Fibroblast of skin of abdomen (primary cell): ENCODE measurements around the gene TMSB10.
"Not testable (repeated sequence)": the region's sequence is repeated elsewhere in the genome, so short reads cannot be mapped to it uniquely, and the experiment has no call there.

Experiments used
- DNase-seq: peaks from one replicate; pipeline ENCODE4 v3.0.0-alpha.2; 2013

Gene TMSB10

GRCh38 chr2:84904717-84905174 lies 710 bp upstream of the TMSB10 start:
- DNase-seq: peak; percentile 68

- DNase-seq: no peak
Observed at GRCh38 chr2:84906108-84906899, 848 bp downstream of the TMSB10 start.

- peak; percentile 88 for DNase-seq
Observed at GRCh38 chr2:84906900-84907714, 1.7 kb downstream of the TMSB10 start.

DNA sequence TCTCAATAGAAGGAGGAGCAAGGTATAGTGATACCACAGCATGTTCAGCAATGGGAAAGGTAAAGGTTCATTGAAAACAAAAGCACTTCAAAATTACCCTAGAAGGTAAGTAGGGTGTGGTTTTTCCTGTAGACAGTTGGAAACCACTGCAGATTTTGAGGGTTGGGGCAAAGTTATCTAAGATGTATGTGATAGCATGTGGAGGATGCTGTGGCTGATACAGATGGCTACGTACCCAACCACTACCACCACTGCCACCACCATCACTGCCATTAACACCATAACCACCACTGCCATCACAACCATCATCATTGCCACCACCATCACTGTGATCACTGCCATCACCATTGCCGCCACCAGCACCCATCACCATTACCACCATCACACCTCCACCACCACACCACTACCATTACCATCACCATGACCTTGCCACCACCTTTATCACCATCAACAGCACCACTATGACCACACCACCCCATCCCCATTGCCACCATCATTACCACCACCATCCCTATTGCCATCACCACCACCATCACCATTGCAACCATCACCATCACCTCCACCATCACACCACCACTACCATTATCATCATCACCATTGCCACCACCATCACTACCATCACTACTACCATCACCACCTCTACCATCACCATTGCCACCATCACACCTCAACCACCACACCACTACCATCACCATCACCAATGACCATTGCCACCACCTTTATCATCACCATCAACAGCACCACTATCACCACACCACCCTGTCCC lies 3.7 kb downstream of the TMSB10 start:
- DNase-seq: no peak

DNA sequence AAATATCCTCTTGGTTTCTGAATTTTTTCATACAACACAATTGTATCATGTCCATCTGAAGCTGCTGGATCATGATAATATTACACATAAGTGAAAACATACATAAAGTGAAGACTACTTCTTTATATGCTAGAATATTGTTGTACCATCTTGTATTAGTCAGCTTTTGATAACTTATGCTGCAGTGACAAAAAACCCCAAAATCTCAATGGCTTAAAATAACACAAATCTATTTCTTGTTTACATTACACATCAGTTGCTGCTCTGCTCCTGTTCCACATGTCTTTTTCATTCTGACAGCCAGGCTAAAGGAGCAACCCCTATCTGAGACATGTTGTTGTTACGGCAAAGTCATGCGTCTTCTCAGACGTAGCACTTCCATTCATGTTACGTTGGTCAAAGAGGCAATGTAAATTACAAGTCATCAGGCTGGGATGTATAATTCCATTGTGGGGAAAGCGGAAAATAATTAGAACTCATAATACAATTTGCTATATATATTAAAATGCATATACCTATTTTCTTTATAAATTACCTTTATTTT lies 5.8 kb downstream of the TMSB10 start:
- DNase-seq: no peak

- no peak for DNase-seq
Observed at GRCh38 chr2:84912984-84913383, 7.5 kb downstream of the TMSB10 start.

GRCh38 chr2:84914334-84914733 lies 8.9 kb downstream of the TMSB10 start:
- DNase-seq: no peak

DNA sequence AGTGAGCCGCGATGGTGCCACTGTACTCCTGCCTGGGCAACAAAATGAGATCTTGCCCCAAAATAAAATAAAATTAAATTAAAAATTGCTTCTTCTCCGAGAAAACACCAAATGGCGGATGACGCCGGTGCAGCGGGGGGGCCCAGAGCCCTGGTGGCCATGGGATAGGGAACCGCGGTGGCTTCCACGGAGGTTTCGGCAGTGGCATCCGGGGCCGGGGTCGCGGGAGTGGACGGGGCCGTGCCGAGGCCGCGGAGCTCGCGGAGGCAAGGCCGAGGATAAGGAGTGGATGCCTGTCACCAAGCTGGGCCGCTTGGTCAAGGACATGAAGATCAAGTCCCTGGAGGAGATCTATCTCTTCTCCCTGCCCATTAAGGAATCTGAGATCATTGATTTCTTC lies 10.2 kb downstream of the TMSB10 start:
- not testable (repeated sequence) for DNase-seq

GRCh38 chr2:84917821-84918220 lies 12.4 kb downstream of the TMSB10 start:
- not testable (repeated sequence) for DNase-seq

DNA sequence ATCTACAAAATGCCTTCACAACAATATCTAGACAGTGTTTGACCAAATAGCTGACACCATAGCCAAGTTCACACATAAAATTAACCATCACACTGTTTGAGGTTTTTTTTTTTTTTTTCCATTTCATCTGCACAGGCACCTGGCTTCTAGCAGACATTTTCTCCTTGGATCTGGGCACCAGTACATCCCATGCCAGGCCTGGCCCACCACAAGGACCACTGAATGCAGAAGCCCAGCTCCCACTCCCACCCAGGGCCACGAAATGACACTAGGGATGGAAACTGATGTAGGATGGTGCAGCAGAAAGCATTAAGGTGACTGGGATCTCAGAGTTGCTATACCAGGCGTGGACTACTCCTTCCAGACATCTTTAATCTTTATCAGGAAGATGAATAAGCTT lies 13.0 kb downstream of the TMSB10 start:
- no peak for DNase-seq

DNA sequence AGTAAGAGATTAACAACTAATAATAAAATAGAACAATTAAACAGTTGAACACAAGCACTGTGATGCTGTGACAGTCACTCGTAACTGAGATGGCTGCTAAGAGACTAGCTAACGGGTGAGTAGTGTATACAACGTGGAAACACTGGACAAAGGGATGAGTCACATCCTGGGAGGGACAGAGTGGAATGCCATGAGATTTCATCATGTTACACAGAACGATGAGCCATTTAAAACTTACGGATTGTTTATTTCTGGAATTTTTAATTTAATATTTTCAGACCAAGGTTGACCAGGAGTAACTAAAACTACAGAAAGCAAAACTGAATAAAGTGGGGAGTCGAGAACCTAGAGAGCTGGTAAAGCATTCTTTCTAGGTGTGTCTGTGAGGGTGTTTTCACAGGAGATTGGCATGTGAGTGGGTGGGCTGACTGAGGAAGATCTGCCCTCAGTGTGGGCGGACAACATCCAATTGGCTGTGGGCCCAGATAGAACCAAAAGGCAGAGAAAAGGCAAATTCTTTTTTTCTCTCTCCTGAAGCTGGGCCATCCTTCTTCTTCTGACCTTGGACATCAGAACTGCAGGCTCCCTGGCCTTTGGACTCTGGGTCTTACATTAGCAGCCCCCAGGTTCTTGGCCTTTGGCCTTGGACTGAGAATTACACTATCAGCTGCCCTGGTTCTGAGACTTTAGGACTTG lies 14.6 kb downstream of the TMSB10 start:
- peak; percentile 97 for DNase-seq

GRCh38 chr2:84923009-84923408 lies 17.6 kb downstream of the TMSB10 start:
- no peak for DNase-seq

DNA sequence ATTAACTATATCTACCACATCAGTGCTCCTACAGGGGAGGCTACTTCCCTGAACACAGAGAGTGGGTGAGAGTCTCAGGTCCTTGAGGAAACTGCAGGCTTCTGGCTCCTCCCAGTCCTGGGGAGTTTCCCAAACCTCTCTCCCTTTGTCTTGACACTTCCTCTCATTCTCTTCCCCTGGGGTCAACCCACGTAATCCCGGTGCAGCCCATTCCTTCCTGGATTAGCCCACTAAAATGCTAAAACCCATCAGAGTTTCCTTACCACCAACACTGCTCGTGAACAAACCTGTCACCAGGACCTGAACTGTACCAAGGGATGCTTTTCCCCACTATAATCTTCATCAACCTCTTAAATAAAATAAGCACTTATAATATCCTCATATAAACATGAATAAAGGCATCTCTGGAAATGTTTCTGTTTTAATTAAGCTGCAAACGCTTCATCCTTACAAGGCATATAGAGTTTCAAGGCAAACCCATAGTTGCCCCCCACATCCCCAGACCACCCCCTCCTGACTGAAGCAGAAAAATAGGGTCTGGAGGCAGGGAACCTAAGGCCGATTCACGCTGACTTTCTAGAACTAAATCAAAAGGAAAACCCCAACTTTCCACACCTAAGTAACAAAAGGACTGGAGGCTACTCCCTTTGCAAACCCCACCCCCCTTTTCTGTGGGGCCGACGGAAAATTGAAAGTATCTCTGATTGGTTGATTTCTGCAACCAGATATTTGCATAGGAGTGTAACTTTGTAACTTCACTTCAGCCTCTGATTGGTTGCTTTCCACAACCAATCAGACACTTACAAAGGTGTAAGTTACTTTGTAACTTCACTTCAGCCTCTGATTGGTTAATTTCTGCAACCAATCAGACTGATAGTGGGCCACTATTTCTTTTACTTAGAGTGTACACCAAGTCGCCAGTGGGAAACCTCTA lies 19.0 kb downstream of the TMSB10 start:
- peak; percentile 71 for DNase-seq

DNA sequence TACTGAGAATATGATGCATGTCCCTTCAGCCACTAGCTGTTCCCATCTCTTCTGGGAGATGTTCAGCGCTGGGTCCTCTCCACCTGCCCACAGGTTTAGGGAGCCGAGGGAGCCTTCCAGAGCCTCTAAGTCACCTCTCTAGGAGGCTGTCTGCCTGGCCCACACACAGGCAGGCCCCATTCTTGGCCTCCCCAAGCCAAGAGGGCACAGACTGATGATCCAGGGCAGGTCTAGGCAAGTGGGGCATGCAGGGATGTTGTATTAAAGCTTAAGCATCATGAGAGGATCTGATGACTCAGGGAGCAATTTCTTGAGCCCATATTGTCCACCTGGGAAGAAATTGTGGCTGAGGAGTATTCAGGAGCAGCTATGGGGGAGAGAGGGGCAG lies 19.9 kb downstream of the TMSB10 start:
- no peak for DNase-seq

- peak; percentile 89 for DNase-seq
Observed at GRCh38 chr2:84925724-84926376, 20.4 kb downstream of the TMSB10 start.

DNA sequence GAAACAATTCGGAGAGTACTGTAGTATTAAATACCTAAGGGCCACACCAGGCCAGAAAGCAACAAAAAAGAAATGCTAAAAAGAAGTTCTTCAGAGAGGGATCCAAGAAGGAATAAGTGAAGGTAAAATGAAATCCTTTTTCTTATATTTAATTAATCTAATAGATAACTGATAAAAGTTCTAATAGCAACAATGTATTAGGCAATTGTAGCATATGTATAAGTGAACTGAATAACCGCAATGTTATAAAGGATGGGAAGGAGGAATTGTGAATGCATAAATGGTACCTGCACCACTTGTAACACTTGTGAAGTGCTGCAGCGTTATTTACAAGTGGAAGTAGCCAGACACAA lies 21.8 kb downstream of the TMSB10 start:
- DNase-seq: no peak

- DNase-seq: no peak
Observed at GRCh38 chr2:84931384-84931821, 25.9 kb downstream of the TMSB10 start.

DNA sequence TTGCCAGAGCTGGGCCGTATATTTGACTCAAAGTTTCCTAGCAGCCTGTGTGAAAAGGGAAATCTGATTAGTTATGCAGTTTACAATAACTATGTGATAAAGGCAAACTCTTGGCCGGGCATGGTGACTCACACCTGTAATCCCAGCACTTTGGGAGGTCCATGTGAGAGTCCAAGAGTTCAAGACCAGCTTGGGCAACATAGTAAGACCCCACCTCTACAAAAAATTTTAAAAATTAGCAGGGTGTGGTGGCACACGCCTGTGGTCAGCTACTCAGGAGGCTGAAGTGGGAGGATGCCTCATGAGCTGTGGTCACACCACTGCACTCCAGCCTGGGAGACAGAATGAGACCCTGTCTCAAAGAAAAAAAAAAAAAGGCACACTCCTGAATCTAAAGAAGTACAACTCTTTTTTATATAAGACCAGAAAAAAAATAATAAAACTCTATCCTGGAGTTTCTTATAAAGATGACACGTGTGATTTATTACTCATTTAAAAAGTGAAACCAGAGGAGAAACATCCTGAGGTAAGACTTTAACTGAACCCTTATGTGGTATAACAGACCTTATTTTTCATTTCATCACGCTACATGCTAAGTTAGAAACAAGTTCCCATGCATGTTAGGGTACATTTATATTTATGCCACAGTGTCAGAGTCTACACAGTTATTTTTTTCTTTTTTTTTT lies 32.9 kb downstream of the TMSB10 start:
- DNase-seq: peak; percentile 62

DNA sequence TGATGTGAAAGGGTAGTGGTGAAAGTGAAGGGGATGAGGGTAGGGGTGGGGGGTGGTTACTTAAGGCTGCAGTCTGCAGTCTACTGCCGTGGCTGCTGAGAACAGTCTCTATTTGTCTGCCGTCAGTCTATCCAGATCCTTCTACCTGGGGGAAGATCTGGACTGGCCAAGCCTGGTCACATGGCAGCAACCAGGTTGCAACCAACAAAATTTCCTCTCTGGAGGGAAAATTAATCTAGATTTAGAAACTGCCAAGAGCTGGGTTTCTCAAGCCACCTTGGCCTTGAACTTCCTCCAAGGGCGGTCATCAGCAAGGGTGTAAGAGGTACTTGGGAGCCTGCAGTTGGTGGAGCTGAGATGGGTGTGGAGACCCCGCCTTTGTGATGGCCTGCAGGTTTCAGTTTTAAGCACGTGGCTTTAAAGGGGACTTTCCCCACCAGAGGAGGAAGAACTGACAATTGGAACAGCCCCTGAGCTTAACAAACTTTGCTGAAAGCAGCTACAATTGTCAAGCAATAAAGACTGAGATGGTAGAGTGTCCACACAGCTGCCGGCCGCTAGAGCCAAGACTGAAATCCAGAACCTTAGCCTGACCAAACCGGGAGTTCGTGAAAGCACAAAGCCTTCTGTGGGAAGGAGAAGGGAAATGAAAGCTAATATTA lies 34.1 kb downstream of the TMSB10 start:
- DNase-seq: no peak
